Panc1 (cell line): ENCODE data around the gene MAD1L1.

ENCODE experiments used
- CTCF ChIP-seq: fragments of 450-650 bp; IDR thresholded peaks from 2 replicates; pipeline ENCODE4 v1.5.1; 2017; ENCODE audit warnings: mild to moderate bottlenecking
- POLR2AphosphoS5 ChIP-seq: IDR thresholded peaks from 2 replicates; pipeline ENCODE4 v1.6.1; 2012; ENCODE audit warnings: mild to moderate bottlenecking, low read depth, low read length, moderate library complexity
- SIN3A ChIP-seq: IDR thresholded peaks from 2 replicates; pipeline ENCODE4 v1.6.1; 2012; ENCODE audit warnings: low read depth, mild to moderate bottlenecking, low read length, moderate library complexity, borderline replicate concordance; ENCODE audit not compliant: insufficient read depth
- TCF7L2 ChIP-seq: IDR thresholded peaks from 2 replicates; pipeline ENCODE4 v1.6.1; 2011; ENCODE audit warnings: mild to moderate bottlenecking, low read depth, low read length, inconsistent platforms

- TF ChIP-seq SIN3A (no peak), CTCF (no peak), POLR2AphosphoS5 (no peak), TCF7L2 (no peak)
These were observed 345.5 kb downstream of the MAD1L1 start for GRCh38 chr7:1887251-1887650.
